Neural cell (in vitro differentiated cells): ENCODE data around the gene FOSL2. TPM values are rescaled to one million over a fixed set of nuclear protein-coding genes. Genes with fewer than 3 reads are reported as not detected.

ENCODE experiments used
- H2AFZ ChIP-seq: fragments of 200-600, 300-800 bp; sonication (generic), shearing (Covaris generic); 2 replicates; pipeline ENCODE4 v1.6.0; 2014; ENCODE audit warnings: low read depth, mild to moderate bottlenecking, antibody characterized with exemption, low read length, moderate library complexity
- H3F3A ChIP-seq: fragments of 200-600 bp; shearing (Covaris generic); 2 replicates; pipeline ENCODE4 v1.6.1; 2016; ENCODE audit warnings: mild to moderate bottlenecking, moderate library complexity, mixed read lengths, antibody characterized with exemption, low read length; ENCODE audit not compliant: insufficient read depth, poor library complexity, severe bottlenecking
- H3K27ac ChIP-seq: fragments of 200-600, 300-800 bp; sonication (generic), shearing (Covaris generic); 2 replicates; pipeline ENCODE4 v1.5.1; 2014; ENCODE audit warnings: mild to moderate bottlenecking, low read length, moderate library complexity
- H3K27me3 ChIP-seq: fragments of 300-800, 200-600 bp; sonication (generic), shearing (Covaris generic); 2 replicates; pipeline ENCODE4 v1.6.0; 2014; ENCODE audit warnings: mild to moderate bottlenecking, low read depth, low read length, moderate library complexity; ENCODE audit not compliant: insufficient read depth
- H3K36me3 ChIP-seq: fragments of 300-800, 200-600 bp; sonication (generic), shearing (Covaris generic); 2 replicates; pipeline ENCODE4 v1.5.1; 2014; ENCODE audit warnings: mild to moderate bottlenecking, antibody characterized with exemption, low read length, moderate library complexity; ENCODE audit not compliant: insufficient read depth
- H3K4me2 ChIP-seq: fragments of 300-800, 200-600 bp; sonication (generic), shearing (Covaris generic); 2 replicates; pipeline ENCODE4 v1.6.0; 2014; ENCODE audit warnings: mild to moderate bottlenecking, low read length
- H3K4me3 ChIP-seq: fragments of 300-800, 200-600 bp; sonication (generic), shearing (Covaris generic); 2 replicates; pipeline ENCODE4 v1.5.1; 2014; ENCODE audit warnings: mild to moderate bottlenecking, low read length, moderate library complexity
- H3K79me2 ChIP-seq: fragments of 200-600 bp; shearing (Covaris generic); replicated peaks from 2 replicates; pipeline ENCODE4 v1.6.0; 2014; ENCODE audit warnings: mild to moderate bottlenecking, low read length, moderate library complexity; ENCODE audit not compliant: insufficient read depth
- H3K9ac ChIP-seq: fragments of 300-800, 200-600 bp; sonication (generic), shearing (Covaris generic); 2 replicates; pipeline ENCODE4 v1.6.1; 2016; ENCODE audit warnings: mild to moderate bottlenecking, low read length, mixed read lengths
- H3K9me2 ChIP-seq: fragments of 200-600 bp; shearing (Covaris generic); 2 replicates; pipeline ENCODE4 v1.6.1; 2016; ENCODE audit warnings: mild to moderate bottlenecking, low read length, mixed read lengths; ENCODE audit not compliant: insufficient read depth
- H3K9me3 ChIP-seq: fragments of 200-600, 300-800 bp; sonication (generic), shearing (Covaris generic); 2 replicates; pipeline ENCODE4 v1.6.1; 2016; ENCODE audit warnings: mild to moderate bottlenecking, mixed run types, low read length, moderate library complexity, mixed read lengths
- H4K20me1 ChIP-seq: fragments of 200-600 bp; shearing (Covaris generic); 2 replicates; pipeline ENCODE4 v1.6.1; 2016; ENCODE audit warnings: mild to moderate bottlenecking, mixed run types; ENCODE audit not compliant: insufficient read depth
- EP300 ChIP-seq: fragments of 450-650 bp; conservative IDR thresholded peaks from 2 replicates; pipeline ENCODE4 v1.6.1; 2014; ENCODE audit warnings: antibody characterized with exemption, mild to moderate bottlenecking, moderate library complexity; ENCODE audit not compliant: poor library complexity, severe bottlenecking
- EZH2 ChIP-seq: fragments of 200-600, 300-800 bp; shearing (Covaris generic), sonication (generic); IDR thresholded peaks from 2 replicates; pipeline ENCODE4 v1.6.1; 2014; ENCODE audit warnings: antibody characterized with exemption, low read length, borderline replicate concordance, mild to moderate bottlenecking; ENCODE audit not compliant: insufficient read depth, poor library complexity, severe bottlenecking
- MXI1 ChIP-seq: fragments of 450-650 bp; conservative IDR thresholded peaks from 2 replicates; pipeline ENCODE4 v1.6.1; 2014; ENCODE audit warnings: antibody characterized with exemption, mild to moderate bottlenecking; ENCODE audit not compliant: poor library complexity, severe bottlenecking
- POLR2AphosphoS5 ChIP-seq: IDR thresholded peaks from 2 replicates; pipeline ENCODE4 v1.6.1; 2012
- RAD21 ChIP-seq: fragments of 450-650 bp; conservative IDR thresholded peaks from 2 replicates; pipeline ENCODE4 v1.6.1; 2014; ENCODE audit warnings: antibody characterized with exemption, mild to moderate bottlenecking, moderate library complexity
- REST ChIP-seq: IDR thresholded peaks from 2 replicates; pipeline ENCODE4 v1.6.1; 2012; ENCODE audit warnings: borderline replicate concordance
- SMC3 ChIP-seq: fragments of 450-650 bp; conservative IDR thresholded peaks from 2 replicates; pipeline ENCODE4 v1.6.1; 2014; ENCODE audit warnings: antibody characterized with exemption, mild to moderate bottlenecking, moderate library complexity; ENCODE audit not compliant: poor library complexity
- TAF1 ChIP-seq: IDR thresholded peaks from 2 replicates; pipeline ENCODE4 v1.6.1; 2012; ENCODE audit warnings: low read depth
- polyA plus RNA-seq: library from polyadenylated mRNA; depleted of rRNA; stranded (reverse); fragments of >200 nt; gene quantifications from 2 replicates; pipeline ENCODE4 v1.2.3, GENCODE V29; 2014
- TF ChIP-seq, protein P1 (sequence below): fragments of 450-650 bp; IDR thresholded peaks from 2 replicates; pipeline ENCODE4 v1.5.1; 2014; ENCODE audit warnings: antibody characterized with exemption, mild to moderate bottlenecking, moderate library complexity; ENCODE audit not compliant: poor library complexity, severe bottlenecking

FOSL2 gene
- polyA plus RNA-seq, 1 donor from 2014 or later, result 2.8 TPM

- H3K4me2 ChIP-seq, result no peak overlapping the region
- no peak overlapping the region for H3K4me3 ChIP-seq
- H3K27me3 ChIP-seq, result no peaks in the 10 kb centered on the region
- no peaks in the 10 kb centered on the region for H3K9me3 ChIP-seq
- H3K27ac ChIP-seq, result no peak overlapping the region
- no peak overlapping the region for H2AFZ ChIP-seq
- no peaks in the 10 kb centered on the region for H3K36me3 ChIP-seq
- no peaks in the 10 kb centered on the region for H3K9me2 ChIP-seq
- TF ChIP-seq TAF1 (no peak), EP300 (no peak), POLR2AphosphoS5 (no peak), REST (no peak), MXI1 (no peak), RAD21 (no peak), EZH2 (no peak), SMC3 (no peak)
- TF ChIP-seq, protein P1, sequence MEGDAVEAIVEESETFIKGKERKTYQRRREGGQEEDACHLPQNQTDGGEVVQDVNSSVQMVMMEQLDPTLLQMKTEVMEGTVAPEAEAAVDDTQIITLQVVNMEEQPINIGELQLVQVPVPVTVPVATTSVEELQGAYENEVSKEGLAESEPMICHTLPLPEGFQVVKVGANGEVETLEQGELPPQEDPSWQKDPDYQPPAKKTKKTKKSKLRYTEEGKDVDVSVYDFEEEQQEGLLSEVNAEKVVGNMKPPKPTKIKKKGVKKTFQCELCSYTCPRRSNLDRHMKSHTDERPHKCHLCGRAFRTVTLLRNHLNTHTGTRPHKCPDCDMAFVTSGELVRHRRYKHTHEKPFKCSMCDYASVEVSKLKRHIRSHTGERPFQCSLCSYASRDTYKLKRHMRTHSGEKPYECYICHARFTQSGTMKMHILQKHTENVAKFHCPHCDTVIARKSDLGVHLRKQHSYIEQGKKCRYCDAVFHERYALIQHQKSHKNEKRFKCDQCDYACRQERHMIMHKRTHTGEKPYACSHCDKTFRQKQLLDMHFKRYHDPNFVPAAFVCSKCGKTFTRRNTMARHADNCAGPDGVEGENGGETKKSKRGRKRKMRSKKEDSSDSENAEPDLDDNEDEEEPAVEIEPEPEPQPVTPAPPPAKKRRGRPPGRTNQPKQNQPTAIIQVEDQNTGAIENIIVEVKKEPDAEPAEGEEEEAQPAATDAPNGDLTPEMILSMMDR, result no peak
- no peaks in the 10 kb centered on the region for H3F3A ChIP-seq
- H3K79me2 ChIP-seq, result no peaks in the 10 kb centered on the region
- no peak overlapping the region for H3K9ac ChIP-seq
- no peaks in the 10 kb centered on the region for H4K20me1 ChIP-seq
These were observed 36.4 kb upstream of the FOSL2 start for GRCh38 chr2:28356095-28356911.

DNA sequence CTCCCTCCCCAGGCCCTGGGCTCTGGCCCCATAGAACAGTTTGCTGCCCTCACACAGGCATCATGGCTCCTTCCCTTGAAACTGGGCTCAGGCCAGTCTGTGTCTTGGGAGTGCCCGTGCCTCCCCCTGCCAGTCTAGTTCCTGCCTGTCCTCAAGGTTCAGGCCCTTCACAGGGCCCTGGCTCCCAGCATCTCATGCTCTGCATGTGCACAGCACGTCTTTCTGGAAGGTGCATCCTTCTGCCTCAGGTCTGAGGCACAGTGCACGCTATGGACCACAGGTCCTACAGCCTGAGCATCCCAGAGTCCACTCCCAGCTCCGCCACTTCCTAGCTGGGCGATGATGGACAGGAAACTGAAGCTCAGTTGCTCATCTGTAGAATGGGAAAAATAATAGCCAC is 35.6 kb upstream of the FOSL2 start:
- no peaks in the 10 kb centered on the region for H3K79me2 ChIP-seq
- no peaks in the 10 kb centered on the region for H3K9me3 ChIP-seq
- H2AFZ ChIP-seq, result no peak overlapping the region
- H3K9me2 ChIP-seq, result no peaks in the 10 kb centered on the region
- H3K4me2 ChIP-seq, result no peak overlapping the region
- no peak overlapping the region for H3K4me3 ChIP-seq
- H3K36me3 ChIP-seq, result no peaks in the 10 kb centered on the region
- H3K9ac ChIP-seq, result no peak overlapping the region
- H4K20me1 ChIP-seq, result no peaks in the 10 kb centered on the region
- no peak overlapping the region for H3K27ac ChIP-seq
- no peaks in the 10 kb centered on the region for H3K27me3 ChIP-seq
- no peaks in the 10 kb centered on the region for H3F3A ChIP-seq
- no peak for TF ChIP-seq POLR2AphosphoS5
- TF ChIP-seq, protein P1, result no peak
- no peak for TF ChIP-seq EZH2
- TF ChIP-seq RAD21, result no peak
- TF ChIP-seq SMC3, result no peak
- TF ChIP-seq REST, result no peak
- no peak for TF ChIP-seq EP300
- no peak for TF ChIP-seq TAF1
- TF ChIP-seq MXI1, result no peak
